Germinal center (tissue), 1 donor: ENCODE results near the gene PLEKHG3.

Experiments used
- DNase-seq: peaks from one replicate; pipeline ENCODE4 v3.0.0; 2012; ENCODE audit warnings: mixed read lengths, low spot score

Gene PLEKHG3

GRCh38 chr14:64746298-64747250, 42.4 kb downstream of the PLEKHG3 start:
- DNase-seq: no peak

- no peak for DNase-seq
Measured at GRCh38 chr14:64747327-64747726, 43.1 kb downstream of the PLEKHG3 start.

- no peak for DNase-seq
Measured at GRCh38 chr14:64748521-64748920, 44.3 kb downstream of the PLEKHG3 start.

GRCh38 chr14:64748995-64749714, 44.9 kb downstream of the PLEKHG3 start:
- DNase-seq: no peak

GRCh38 chr14:64752909-64753308, 48.7 kb downstream of the PLEKHG3 start:
- no peak for DNase-seq

GRCh38 chr14:64753374-64753773, 49.1 kb downstream of the PLEKHG3 start:
- DNase-seq: no peak

GRCh38 chr14:64753999-64754398, 49.8 kb downstream of the PLEKHG3 start:
- no peak for DNase-seq

- DNase-seq: no peak
Measured at GRCh38 chr14:64754685-64755084, 50.5 kb downstream of the PLEKHG3 start.

GRCh38 chr14:64755781-64756221, 51.6 kb downstream of the PLEKHG3 start:
- DNase-seq: no peak

GRCh38 chr14:64756712-64757111, 52.5 kb downstream of the PLEKHG3 start:
- no peak for DNase-seq

GRCh38 chr14:64757601-64758000, 53.4 kb downstream of the PLEKHG3 start:
- DNase-seq: no peak

- no peak for DNase-seq
Measured at GRCh38 chr14:64758025-64758521, 53.8 kb downstream of the PLEKHG3 start.

GRCh38 chr14:64758691-64759554, 54.7 kb downstream of the PLEKHG3 start:
- DNase-seq: no peak

GRCh38 chr14:64759555-64759938, 55.3 kb downstream of the PLEKHG3 start:
- DNase-seq: no peak

- peak; percentile 62 for DNase-seq
Measured at GRCh38 chr14:64760146-64760755, 56.0 kb downstream of the PLEKHG3 start.

- DNase-seq: no peak
Measured at GRCh38 chr14:64760916-64761315, 56.7 kb downstream of the PLEKHG3 start.

GRCh38 chr14:64761441-64762043, 57.3 kb downstream of the PLEKHG3 start:
- DNase-seq: no peak

- no peak for DNase-seq
Measured at GRCh38 chr14:64762044-64763034, 58.1 kb downstream of the PLEKHG3 start.

- no peak for DNase-seq
Measured at GRCh38 chr14:64763085-64763782, 59.0 kb downstream of the PLEKHG3 start.
